Measurements from ENCODE around the gene CST5. TPM values are rescaled to one million over a fixed set of nuclear protein-coding genes. Genes with fewer than 3 reads are reported as not detected.

Gene CST5
- total and polyA plus RNA-seq, 3 donors from 2014 or later = not detected

DNA sequence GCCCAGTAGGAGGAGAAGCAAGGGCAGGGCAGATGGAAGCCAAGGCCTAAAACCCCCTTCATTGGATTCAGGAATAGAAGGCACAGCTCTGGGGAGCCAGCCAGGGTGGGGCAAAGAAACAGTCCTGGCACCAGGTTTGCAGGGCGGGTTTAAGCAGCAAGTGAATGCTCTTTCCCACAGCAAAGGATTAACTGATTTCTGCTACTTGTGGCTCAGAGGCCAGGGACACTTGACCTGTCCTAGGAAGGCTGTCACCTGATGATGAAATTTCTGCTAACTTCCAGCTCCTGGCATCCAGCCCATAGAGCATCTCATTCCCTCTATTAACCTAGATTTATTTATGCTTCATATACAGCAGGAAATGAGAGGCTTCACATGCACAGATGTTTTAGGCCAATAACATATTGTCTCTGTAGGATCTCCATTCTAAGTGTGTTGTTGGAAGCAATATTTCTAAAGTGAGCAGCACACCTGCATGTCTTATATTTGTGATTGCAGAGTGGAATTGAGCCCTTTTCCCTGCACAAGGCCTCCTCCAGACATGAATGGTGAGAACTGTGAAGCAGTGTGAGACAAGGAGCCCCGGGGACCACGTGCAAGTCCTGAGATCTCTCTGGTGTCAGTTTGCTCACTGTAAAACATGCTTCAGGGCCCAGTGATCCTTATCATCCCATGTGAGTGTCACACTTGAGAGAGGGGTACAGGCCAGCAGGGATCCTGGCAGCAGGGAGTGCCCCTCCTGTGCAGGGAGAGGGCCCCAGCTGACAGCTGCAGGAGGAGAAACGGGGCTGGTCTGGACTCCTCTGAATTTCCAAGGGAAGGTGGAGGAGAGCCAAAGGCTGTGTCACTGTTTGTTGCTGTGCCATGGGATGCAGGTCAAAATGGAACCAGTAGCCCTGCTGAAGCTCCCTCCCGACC is 41.1 kb upstream of the CST5 start:
- intact Hi-C loops (cut with DNase I; ENCODE audit: low total_unique reads) = no loop called here

GRCh38 chr20:23918896-23919295 is 39.3 kb upstream of the CST5 start:
- Histone ChIP-seq H3K4me3 (no peak overlapping the region), H3K36me3 (ENCODE audit: low read depth, missing control alignments) (no peaks in the 10 kb centered on the region), H3K9me3 (no peaks in the 10 kb centered on the region), H3K4me1 (no peaks in the 10 kb centered on the region), H3K27me3 (no peaks in the 10 kb centered on the region), H3K27ac (no peak overlapping the region)
- DNase-seq = no peak
- WGBS, 2 donors = 62 to 79% methylated on average over 4 of the region's 4 CpGs
- no peak for TF ChIP-seq POLR2A (IDR thresholded peaks at IDR 0.05)
- TF ChIP-seq, protein P1, sequence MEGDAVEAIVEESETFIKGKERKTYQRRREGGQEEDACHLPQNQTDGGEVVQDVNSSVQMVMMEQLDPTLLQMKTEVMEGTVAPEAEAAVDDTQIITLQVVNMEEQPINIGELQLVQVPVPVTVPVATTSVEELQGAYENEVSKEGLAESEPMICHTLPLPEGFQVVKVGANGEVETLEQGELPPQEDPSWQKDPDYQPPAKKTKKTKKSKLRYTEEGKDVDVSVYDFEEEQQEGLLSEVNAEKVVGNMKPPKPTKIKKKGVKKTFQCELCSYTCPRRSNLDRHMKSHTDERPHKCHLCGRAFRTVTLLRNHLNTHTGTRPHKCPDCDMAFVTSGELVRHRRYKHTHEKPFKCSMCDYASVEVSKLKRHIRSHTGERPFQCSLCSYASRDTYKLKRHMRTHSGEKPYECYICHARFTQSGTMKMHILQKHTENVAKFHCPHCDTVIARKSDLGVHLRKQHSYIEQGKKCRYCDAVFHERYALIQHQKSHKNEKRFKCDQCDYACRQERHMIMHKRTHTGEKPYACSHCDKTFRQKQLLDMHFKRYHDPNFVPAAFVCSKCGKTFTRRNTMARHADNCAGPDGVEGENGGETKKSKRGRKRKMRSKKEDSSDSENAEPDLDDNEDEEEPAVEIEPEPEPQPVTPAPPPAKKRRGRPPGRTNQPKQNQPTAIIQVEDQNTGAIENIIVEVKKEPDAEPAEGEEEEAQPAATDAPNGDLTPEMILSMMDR (IDR thresholded peaks at IDR 0.05) = no peak
- intact Hi-C loops (cut with DNase I; ENCODE audit: low total_unique reads) = no loop called here

More for the DNA sequence above, 41.1 kb upstream of the CST5 start:
- H3K4me1 ChIP-seq = no peaks in the 10 kb centered on the region
- TF ChIP-seq POLR2A (IDR thresholded peaks at IDR 0.05) = no peak
- TF ChIP-seq, protein P1 (IDR thresholded peaks at IDR 0.05) = no peak
- no peaks in the 10 kb centered on the region for H3K27me3 ChIP-seq
- WGBS, 2 donors = 46 to 54% methylated on average over 3 to 5 of the region's 5 CpGs
- H3K4me3 ChIP-seq = no peak overlapping the region
- no peak for DNase-seq
- H3K27ac ChIP-seq = no peak overlapping the region
- no peaks in the 10 kb centered on the region for H3K36me3 ChIP-seq (ENCODE audit: low read depth, missing control alignments)
- no peaks in the 10 kb centered on the region for H3K9me3 ChIP-seq

DNA sequence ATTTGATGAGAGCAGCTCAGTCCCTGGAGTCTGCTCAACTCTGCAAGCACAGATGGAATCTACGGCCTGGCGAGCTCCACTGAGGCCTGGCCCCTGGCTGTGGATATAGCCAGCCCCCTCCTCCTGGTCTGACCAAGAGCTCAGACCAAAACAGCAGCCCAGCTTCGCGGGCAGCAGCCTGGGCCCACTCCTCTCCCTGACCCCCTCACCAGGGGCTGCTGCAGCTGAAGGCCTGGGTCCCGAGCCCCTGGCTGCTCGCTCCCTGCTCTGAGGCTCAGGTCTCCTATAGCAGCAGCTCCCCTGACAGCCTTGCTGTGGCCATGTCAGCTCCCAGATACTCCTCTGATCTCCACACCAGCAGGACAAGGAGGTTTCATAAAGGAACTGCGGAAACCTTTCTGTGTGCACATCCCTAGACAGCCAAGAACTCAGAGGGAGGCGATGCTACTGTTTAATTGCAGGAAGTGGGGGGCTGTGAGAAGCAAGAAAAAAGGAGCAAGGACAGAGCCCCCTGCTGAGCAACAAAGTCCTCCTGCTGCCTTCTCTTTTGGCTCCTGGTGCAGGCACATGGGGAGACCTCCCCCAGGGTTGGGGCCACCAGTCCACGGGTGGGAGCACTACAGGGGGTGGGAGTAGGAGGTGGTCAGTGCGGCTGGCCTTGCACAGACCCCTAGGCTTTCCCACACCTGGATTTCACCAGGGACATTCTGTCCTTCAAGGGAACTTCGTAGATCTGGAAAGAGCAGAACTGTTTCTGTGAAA is 38.7 kb upstream of the CST5 start:
- H3K36me3 ChIP-seq (ENCODE audit: low read depth, missing control alignments) = no peaks in the 10 kb centered on the region
- no peak overlapping the region for H3K4me3 ChIP-seq
- H3K27ac ChIP-seq = no peak overlapping the region
- intact Hi-C loops (cut with DNase I; ENCODE audit: low total_unique reads) = no loop called here
- 57 to 71% methylated on average over 7 to 10 of the region's 11 CpGs for WGBS, 2 donors
- TF ChIP-seq, protein P1 (IDR thresholded peaks at IDR 0.05) = no peak
- no peaks in the 10 kb centered on the region for H3K27me3 ChIP-seq
- H3K4me1 ChIP-seq = no peaks in the 10 kb centered on the region
- DNase-seq = no peak
- H3K9me3 ChIP-seq = no peaks in the 10 kb centered on the region

DNA sequence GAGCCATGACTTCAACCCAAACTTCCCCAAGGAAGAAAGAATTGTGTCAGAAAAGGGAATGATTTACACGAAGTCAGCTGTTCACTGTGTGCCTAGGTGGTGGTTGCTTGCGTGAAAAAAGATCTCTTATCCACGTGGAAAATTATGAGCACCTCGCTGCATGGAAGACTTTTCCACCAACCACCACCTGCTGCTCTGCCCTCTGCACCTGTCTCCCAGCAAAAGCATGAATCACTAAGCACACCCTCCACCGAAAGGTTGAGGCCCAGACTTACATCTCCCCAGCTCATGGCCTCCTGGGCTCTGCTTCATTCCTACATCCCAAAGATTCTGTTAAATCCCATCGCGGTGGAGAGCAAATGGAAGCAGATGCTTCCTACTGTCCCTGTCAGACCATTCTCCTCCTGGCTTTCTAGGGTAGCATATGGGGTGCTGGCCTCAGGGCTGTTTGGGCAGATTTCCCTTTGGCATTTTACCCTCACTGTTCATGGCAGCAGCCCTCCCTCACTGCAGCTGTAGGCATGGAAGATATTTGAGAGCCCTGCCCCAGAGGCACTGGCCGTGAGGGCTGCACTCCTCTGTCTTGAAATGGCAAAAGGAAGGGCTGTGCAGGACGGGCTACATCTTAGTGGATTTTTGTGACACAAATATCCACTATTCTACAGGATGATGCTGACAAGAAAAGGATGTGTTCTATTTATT is 37.6 kb upstream of the CST5 start:
- H3K27ac ChIP-seq = no peak overlapping the region
- DNase-seq = no peak
- H3K4me3 ChIP-seq = no peak overlapping the region
- TF ChIP-seq POLR2A (IDR thresholded peaks at IDR 0.05) = no peak
- TF ChIP-seq, protein P1 (IDR thresholded peaks at IDR 0.05) = no peak
- no peaks in the 10 kb centered on the region for H3K9me3 ChIP-seq
- H3K27me3 ChIP-seq = no peaks in the 10 kb centered on the region
- no peaks in the 10 kb centered on the region for H3K36me3 ChIP-seq (ENCODE audit: low read depth, missing control alignments)
- 93 to 98% methylated on average over 8 to 9 of the region's 9 CpGs for WGBS, 2 donors
- intact Hi-C loops (cut with DNase I; ENCODE audit: low total_unique reads) = no loop called here
- H3K4me1 ChIP-seq = no peaks in the 10 kb centered on the region
